Suprapubic skin (tissue), 4 donors: Measurements from ENCODE around the gene XAF1.

Source experiments
- CTCF ChIP-seq, 2 donors: fragments of 200-600 bp in 1 of 2; fragments of 450-650 bp in 1 of 2; sonication (generic) in 1 of 2; IDR thresholded peaks; one replicate each; pipeline ENCODE4 v1.5.1; 2016 to 2019; ENCODE audit warnings: antibody characterized with exemption in 2 of 2, mild to moderate bottlenecking in 1 of 2, moderate library complexity in 1 of 2
- EP300 ChIP-seq: sonication (generic); formaldehyde crosslinking; IDR thresholded peaks from one replicate; pipeline ENCODE4 v1.6.1; 2017; ENCODE audit warnings: antibody characterized with exemption
- POLR2A ChIP-seq, 2 donors: fragments of 450-650 bp; IDR thresholded peaks; one replicate each; pipeline ENCODE4 v1.6.1; 2017; ENCODE audit warnings: antibody characterized with exemption in 2 of 2, mild to moderate bottlenecking in 2 of 2, moderate library complexity in 2 of 2
- POLR2AphosphoS5 ChIP-seq, 3 donors: sonication (generic); formaldehyde crosslinking; IDR thresholded peaks; one replicate each; pipeline ENCODE4 v1.6.1; 2017; ENCODE audit warnings: antibody characterized with exemption in 3 of 3

DNA sequence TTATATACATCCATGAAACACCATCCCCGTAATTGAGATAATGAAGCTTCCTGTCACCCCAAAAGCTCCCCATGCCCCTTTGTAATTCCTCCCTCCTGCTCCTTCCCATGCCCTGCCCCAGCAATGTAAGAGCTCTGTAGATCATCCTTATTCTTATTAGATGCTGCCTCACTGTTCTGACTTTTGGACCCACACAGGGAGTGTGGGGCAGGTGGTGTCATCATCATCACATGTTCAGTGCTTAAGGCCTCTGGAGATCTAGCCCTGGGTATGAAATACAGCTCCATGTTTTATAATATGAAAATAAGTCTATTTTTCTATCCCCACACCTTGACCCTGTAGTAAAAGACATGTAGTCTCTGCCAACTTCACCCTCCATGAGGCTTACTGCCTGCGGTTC is 1.9 kb downstream of the XAF1 start:
- no peak for TF ChIP-seq CTCF (IDR thresholded peaks at IDR 0.05)
- no peak for TF ChIP-seq POLR2A (IDR thresholded peaks at IDR 0.05)
- no peak for TF ChIP-seq POLR2AphosphoS5 (IDR thresholded peaks at IDR 0.05)
- no peak for TF ChIP-seq EP300
